Measurements from ENCODE around the gene SNRK. TPM values are rescaled to one million over a fixed set of nuclear protein-coding genes. Genes with fewer than 3 reads are reported as not detected.

Gene SNRK
- polyA plus RNA-seq, 3 donors: 12.8 to 19.7 (median 16.1) TPM

- no peaks in the 10 kb centered on the region for H4K20me1 ChIP-seq (ENCODE audit: insufficient read depth, low read length)
- H2AFZ ChIP-seq (ENCODE audit: insufficient read depth, low read depth, low read length, poor library complexity, severe bottlenecking): peak overlapping the region; percentile 54
- Mint-ChIP-seq H3K27ac (peak overlapping the region in 6 of 7 donors; percentile 13 to 88 (median 65)), H3K27me3 (ENCODE audit: low read depth in 3 of 3) (peaks cover 0 to 3% (median 1%) of the 10 kb centered on the region in 3 donors), H3K36me3 (peaks cover 15 to 27% of the 10 kb centered on the region in 2 donors), H3K4me1 (peaks cover 15% of the 10 kb centered on the region), H3K9me3 (peaks cover 0 to under 1% (median 0%) of the 10 kb centered on the region in 7 donors), H3K4me3 (no peak overlapping the region)
- intact Hi-C loops (cut with micrococcal nuclease): loop anchor here in 1 of 2 donors (10.0 kb wide), 1 partner anchor 46 kb away; no protein-coding TSS in a partner anchor
- no peak overlapping the region for H3K9ac ChIP-seq (ENCODE audit: insufficient read depth, low read length, poor library complexity, severe bottlenecking)
- no peaks in the 10 kb centered on the region for H3K9me3 ChIP-seq (replicated peaks in 1 of 2; ENCODE audit: control insufficient read depth in 1 of 2, insufficient read depth in 1 of 2, low read length in 2 of 2)
- no peaks in the 10 kb centered on the region for H3K27me3 ChIP-seq (ENCODE audit: control insufficient read depth in 2 of 2, insufficient read depth in 2 of 2, low read length in 2 of 2)
- H3K36me3 ChIP-seq (replicated peaks in 1 of 2; ENCODE audit: control insufficient read depth in 1 of 2, insufficient read depth in 2 of 2, low read length in 2 of 2): peaks cover 10 to 12% of the 10 kb centered on the region in 2 donors
- no peak overlapping the region for H3K4me2 ChIP-seq (replicated peaks; ENCODE audit: extremely low read depth, low read length, poor library complexity, severe bottlenecking)
- peak in 1 of 3 donors; percentile 68 for DNase-seq
- H3K4me3 ChIP-seq (replicated peaks in 1 of 3; ENCODE audit: low read depth in 2 of 3, low read length in 3 of 3): no peak overlapping the region
- TF ChIP-seq CTCF (IDR thresholded peaks at IDR 0.05): no peak
- peak overlapping the region; percentile 47 to 74 for H3K27ac ChIP-seq (ENCODE audit: low read depth in 1 of 2, low read length in 2 of 2)
- peaks cover 9 to 12% of the 10 kb centered on the region in 2 donors for H3K4me1 ChIP-seq (ENCODE audit: control insufficient read depth in 1 of 2, insufficient read depth in 2 of 2, low read length in 2 of 2)
- WGBS (ENCODE audit: insufficient coverage): 0% methylated on average over 2 of the region's 6 CpGs
- H3K79me2 ChIP-seq (ENCODE audit: insufficient read depth, low read length): no peaks in the 10 kb centered on the region
These were observed 84.1 kb downstream of the SNRK start for GRCh38 chr3:43370293-43370980.

- no peak for TF ChIP-seq CTCF (IDR thresholded peaks at IDR 0.05)
- WGBS (ENCODE audit: insufficient coverage): no CpG with 5 or more reads among the region's 3 CpGs
- Mint-ChIP-seq H3K4me3 (no peak overlapping the region), H3K9me3 (no peaks in the 10 kb centered on the region), H3K36me3 (peaks cover 7 to 16% of the 10 kb centered on the region in 2 donors), H3K27me3 (ENCODE audit: low read depth in 3 of 3) (peaks cover 0 to 3% (median 1%) of the 10 kb centered on the region in 3 donors), H3K27ac (peak overlapping the region in 1 of 7 donors; percentile 27), H3K4me1 (peaks cover 15% of the 10 kb centered on the region)
- intact Hi-C loops (cut with micrococcal nuclease): loop anchor here in 1 of 2 donors (10.0 kb wide), 1 partner anchor 47 kb away; no protein-coding TSS in a partner anchor
- no peak overlapping the region for H3K4me2 ChIP-seq (replicated peaks; ENCODE audit: extremely low read depth, low read length, poor library complexity, severe bottlenecking)
- H3K36me3 ChIP-seq (replicated peaks in 1 of 2; ENCODE audit: control insufficient read depth in 1 of 2, insufficient read depth in 2 of 2, low read length in 2 of 2): peaks cover 0 to 2% of the 10 kb centered on the region in 2 donors
- H3K9ac ChIP-seq (ENCODE audit: insufficient read depth, low read length, poor library complexity, severe bottlenecking): no peak overlapping the region
- no peaks in the 10 kb centered on the region for H3K9me3 ChIP-seq (replicated peaks in 1 of 2; ENCODE audit: control insufficient read depth in 1 of 2, insufficient read depth in 1 of 2, low read length in 2 of 2)
- H4K20me1 ChIP-seq (ENCODE audit: insufficient read depth, low read length): no peaks in the 10 kb centered on the region
- H3K27me3 ChIP-seq (ENCODE audit: control insufficient read depth in 2 of 2, insufficient read depth in 2 of 2, low read length in 2 of 2): no peaks in the 10 kb centered on the region
- no peaks in the 10 kb centered on the region for H3K79me2 ChIP-seq (ENCODE audit: insufficient read depth, low read length)
- DNase-seq: no peak
- H3K4me3 ChIP-seq (replicated peaks in 1 of 3; ENCODE audit: low read depth in 2 of 3, low read length in 3 of 3): no peak overlapping the region
- no peak overlapping the region for H2AFZ ChIP-seq (ENCODE audit: insufficient read depth, low read depth, low read length, poor library complexity, severe bottlenecking)
- H3K27ac ChIP-seq (ENCODE audit: low read depth in 1 of 2, low read length in 2 of 2): no peak overlapping the region
- H3K4me1 ChIP-seq (ENCODE audit: control insufficient read depth in 1 of 2, insufficient read depth in 2 of 2, low read length in 2 of 2): peaks cover 9 to 12% of the 10 kb centered on the region in 2 donors
These were observed 85.2 kb downstream of the SNRK start for GRCh38 chr3:43371494-43371893.

Measured in CD14-positive monocyte (primary cell).